ENCODE results near the gene PDAP1. TPM values are rescaled to one million over a fixed set of nuclear protein-coding genes. Genes with fewer than 3 reads are reported as not detected.

Gene PDAP1
- total and polyA plus RNA-seq, 2 experiments from 2014 or later, result 91.3 to 95.5 TPM

DNA sequence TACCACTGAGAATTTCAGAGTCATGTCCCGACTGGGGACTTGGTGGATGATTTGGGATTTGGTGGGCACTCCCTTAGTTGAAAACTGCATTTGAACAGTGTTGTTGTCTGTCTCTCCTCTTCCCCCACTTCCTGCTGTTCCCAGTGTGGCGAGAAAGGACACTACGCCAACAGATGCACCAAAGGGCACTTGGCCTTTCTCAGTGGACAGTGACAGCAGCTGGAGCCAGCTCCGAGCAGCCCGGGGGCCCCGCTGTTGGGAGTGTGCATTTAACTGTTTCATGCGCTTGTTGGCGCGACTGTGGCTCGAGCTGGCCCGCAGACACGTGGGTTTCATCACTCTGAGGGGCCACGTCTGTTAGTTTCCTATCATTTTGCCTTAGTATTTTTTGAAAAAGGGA is 47.9 kb upstream of the PDAP1 start:
- no peaks in the 10 kb centered on the region for H3K9me2 ChIP-seq (ENCODE audit: insufficient read depth)
- no peak overlapping the region for H3K9ac ChIP-seq
- H3K9me3 ChIP-seq (ENCODE audit: low read depth), result no peaks in the 10 kb centered on the region
- peaks cover 16% of the 10 kb centered on the region for H3F3A ChIP-seq (ENCODE audit: insufficient read depth)
- WGBS, 2 experiments (ENCODE audit: low coverage in 1 of 2, low lambda C conversion rate in 2 of 2, missing lambda C conversion rate in 2 of 2), result 59% methylated on average over 13 of the region's 13 CpGs
- in situ Hi-C loops (cut with MboI), result no loop called here
- no peak for TF ChIP-seq EZH2phosphoT487 (IDR thresholded peaks at IDR 0.05; ENCODE audit: insufficient read depth, low read depth)
- TF ChIP-seq EZH2 (IDR thresholded peaks at IDR 0.05; ENCODE audit: insufficient read depth, poor library complexity, severe bottlenecking), result no peak
- no peak overlapping the region for H3K27ac ChIP-seq
- no peak overlapping the region for H3K4me2 ChIP-seq (ENCODE audit: unreplicated experiment)
- peaks cover 6% of the 10 kb centered on the region; the same call in 1 of the 2 replicates for H3K36me3 ChIP-seq (ENCODE audit: low read depth)
- no peak overlapping the region for H3K4me3 ChIP-seq
- no peaks in the 10 kb centered on the region for H3K27me3 ChIP-seq (replicated peaks; ENCODE audit: insufficient read depth)
- DNase-seq, result no peak
- no peaks in the 10 kb centered on the region for H3K4me1 ChIP-seq (ENCODE audit: insufficient read depth)
- no peak overlapping the region for H2AFZ ChIP-seq
- H4K20me1 ChIP-seq (ENCODE audit: insufficient read depth), result peaks cover 5% of the 10 kb centered on the region; the same call in 1 of the 2 replicates
- peaks cover 66% of the 10 kb centered on the region for H3K79me2 ChIP-seq (ENCODE audit: insufficient read depth)

- H3F3A ChIP-seq (ENCODE audit: insufficient read depth), result peaks cover 16% of the 10 kb centered on the region
- H3K4me1 ChIP-seq (ENCODE audit: insufficient read depth), result no peaks in the 10 kb centered on the region
- no peak overlapping the region for H2AFZ ChIP-seq
- H3K36me3 ChIP-seq (ENCODE audit: low read depth), result peaks cover 6% of the 10 kb centered on the region; the same call in 1 of the 2 replicates
- peaks cover 5% of the 10 kb centered on the region; the same call in 1 of the 2 replicates for H4K20me1 ChIP-seq (ENCODE audit: insufficient read depth)
- no peak overlapping the region for H3K27ac ChIP-seq
- H3K4me2 ChIP-seq (ENCODE audit: unreplicated experiment), result no peak overlapping the region
- no peaks in the 10 kb centered on the region for H3K9me2 ChIP-seq (ENCODE audit: insufficient read depth)
- WGBS, 2 experiments (ENCODE audit: low coverage in 1 of 2, low lambda C conversion rate in 2 of 2, missing lambda C conversion rate in 2 of 2), result 64 to 69% methylated on average over 9 of the region's 9 CpGs
- no peaks in the 10 kb centered on the region for H3K9me3 ChIP-seq (ENCODE audit: low read depth)
- no peaks in the 10 kb centered on the region for H3K27me3 ChIP-seq (replicated peaks; ENCODE audit: insufficient read depth)
- no peak overlapping the region for H3K4me3 ChIP-seq
- in situ Hi-C loops (cut with MboI), result no loop called here
- no peak for DNase-seq
- no peak for TF ChIP-seq EZH2phosphoT487 (IDR thresholded peaks at IDR 0.05; ENCODE audit: insufficient read depth, low read depth)
- TF ChIP-seq EZH2 (IDR thresholded peaks at IDR 0.05; ENCODE audit: insufficient read depth, poor library complexity, severe bottlenecking), result no peak
- H3K9ac ChIP-seq, result no peak overlapping the region
- peaks cover 62% of the 10 kb centered on the region for H3K79me2 ChIP-seq (ENCODE audit: insufficient read depth)
Observed at GRCh38 chr7:99455874-99456273, 47.5 kb upstream of the PDAP1 start.

GRCh38 chr7:99453105-99453504 is 44.7 kb upstream of the PDAP1 start:
- H3K4me3 ChIP-seq, result no peak overlapping the region
- no peaks in the 10 kb centered on the region for H3K27me3 ChIP-seq (replicated peaks; ENCODE audit: insufficient read depth)
- no peak overlapping the region for H3K27ac ChIP-seq
- H4K20me1 ChIP-seq (ENCODE audit: insufficient read depth), result no peaks in the 10 kb centered on the region
- WGBS, 2 experiments (ENCODE audit: low coverage in 1 of 2, low lambda C conversion rate in 2 of 2, missing lambda C conversion rate in 2 of 2), result 90 to 92% methylated on average over 10 to 11 of the region's 11 CpGs
- no peaks in the 10 kb centered on the region; the same call in 1 of the 2 replicates for H3K36me3 ChIP-seq (ENCODE audit: low read depth)
- TF ChIP-seq EZH2 (IDR thresholded peaks at IDR 0.05; ENCODE audit: insufficient read depth, poor library complexity, severe bottlenecking) (no peak), EZH2phosphoT487 (IDR thresholded peaks at IDR 0.05; ENCODE audit: insufficient read depth, low read depth) (no peak)
- H3K4me2 ChIP-seq (ENCODE audit: unreplicated experiment), result no peak overlapping the region
- in situ Hi-C loops (cut with MboI), result no loop called here
- DNase-seq, result no peak
- H3K9me2 ChIP-seq (ENCODE audit: insufficient read depth), result no peaks in the 10 kb centered on the region
- no peaks in the 10 kb centered on the region for H3K9me3 ChIP-seq (ENCODE audit: low read depth)
- no peak overlapping the region for H3K9ac ChIP-seq
- H2AFZ ChIP-seq, result no peak overlapping the region
- peaks cover 6% of the 10 kb centered on the region; the same call in 1 of the 2 replicates for H3F3A ChIP-seq (ENCODE audit: insufficient read depth)
- peaks cover 34% of the 10 kb centered on the region for H3K79me2 ChIP-seq (ENCODE audit: insufficient read depth)
- H3K4me1 ChIP-seq (ENCODE audit: insufficient read depth), result no peaks in the 10 kb centered on the region

GRCh38 chr7:99452541-99452940 is 44.1 kb upstream of the PDAP1 start:
- in situ Hi-C loops (cut with MboI), result no loop called here
- no peaks in the 10 kb centered on the region for H3K9me3 ChIP-seq (ENCODE audit: low read depth)
- H3K79me2 ChIP-seq (ENCODE audit: insufficient read depth), result peaks cover 29% of the 10 kb centered on the region
- no peak for DNase-seq
- no peaks in the 10 kb centered on the region for H3K9me2 ChIP-seq (ENCODE audit: insufficient read depth)
- no peaks in the 10 kb centered on the region for H4K20me1 ChIP-seq (ENCODE audit: insufficient read depth)
- no peaks in the 10 kb centered on the region; the same call in 1 of the 2 replicates for H3K36me3 ChIP-seq (ENCODE audit: low read depth)
- no peak for TF ChIP-seq EZH2phosphoT487 (IDR thresholded peaks at IDR 0.05; ENCODE audit: insufficient read depth, low read depth)
- no peak for TF ChIP-seq EZH2 (IDR thresholded peaks at IDR 0.05; ENCODE audit: insufficient read depth, poor library complexity, severe bottlenecking)
- no peaks in the 10 kb centered on the region for H3K4me1 ChIP-seq (ENCODE audit: insufficient read depth)
- H3K4me2 ChIP-seq (ENCODE audit: unreplicated experiment), result no peak overlapping the region
- no peak overlapping the region for H3K4me3 ChIP-seq
- no peak overlapping the region for H3K9ac ChIP-seq
- no peak overlapping the region for H3K27ac ChIP-seq
- WGBS, 2 experiments (ENCODE audit: low coverage in 1 of 2, low lambda C conversion rate in 2 of 2, missing lambda C conversion rate in 2 of 2), result 89% methylated on average over 13 of the region's 13 CpGs
- peaks cover 6% of the 10 kb centered on the region; the same call in 1 of the 2 replicates for H3F3A ChIP-seq (ENCODE audit: insufficient read depth)
- no peak overlapping the region for H2AFZ ChIP-seq
- H3K27me3 ChIP-seq (replicated peaks; ENCODE audit: insufficient read depth), result no peaks in the 10 kb centered on the region

All from GM23248 (cell line).